BJ (cell line): ENCODE results near the gene IQCC. TPM values are rescaled to one million over a fixed set of nuclear protein-coding genes. Genes with fewer than 3 reads are reported as not detected.

ENCODE experiments used
- CTCF ChIA-PET: fragments of 350-600 bp; formaldehyde crosslinking; extraction: SDS; loops from one replicate; lab custom pipeline; 2021; ENCODE audit warnings: antibody characterized with exemption, inconsistent platforms; lab: Yijun Ruan, JAX
- POLR2A ChIA-PET: fragments of 300-600 bp; sonication (Branson Sonifier 250); formaldehyde crosslinking; extraction: SDS; loops from one replicate; lab custom pipeline; 2021; ENCODE audit warnings: antibody characterized with exemption; lab: Charles Lee
- DNase-seq: peaks from one replicate; pipeline ENCODE4 v3.0.0-alpha.2; 2011; ENCODE audit warnings: low read depth
- H3K27me3 ChIP-seq: 2 replicates; pipeline ENCODE4 v1.6.0; 2011; ENCODE audit warnings: low read length; ENCODE audit not compliant: control insufficient read depth, insufficient read depth
- H3K36me3 ChIP-seq: 2 replicates; pipeline ENCODE4 v1.5.1; 2011; ENCODE audit warnings: low read length; ENCODE audit not compliant: control insufficient read depth, insufficient read depth
- H3K4me3 ChIP-seq: 2 replicates; pipeline ENCODE4 v1.5.1; 2011; ENCODE audit warnings: low read depth, mild to moderate bottlenecking, control low read depth, low read length
- polyA plus RNA-seq: library from polyadenylated mRNA; depleted of rRNA; stranded (reverse); fragments of >200 nt; gene quantifications from 2 replicates; pipeline ENCODE4 v1.2.3, GENCODE V29; 2011
- TF ChIP-seq, protein P1 (sequence below): IDR thresholded peaks from 2 replicates; pipeline ENCODE4 v1.5.1; 2011; ENCODE audit warnings: low read depth, mild to moderate bottlenecking, control low read depth, inconsistent platforms, low read length, moderate library complexity; ENCODE audit not compliant: insufficient read depth

IQCC gene
- polyA plus RNA-seq, 1 experiment = 2.1 TPM

DNA sequence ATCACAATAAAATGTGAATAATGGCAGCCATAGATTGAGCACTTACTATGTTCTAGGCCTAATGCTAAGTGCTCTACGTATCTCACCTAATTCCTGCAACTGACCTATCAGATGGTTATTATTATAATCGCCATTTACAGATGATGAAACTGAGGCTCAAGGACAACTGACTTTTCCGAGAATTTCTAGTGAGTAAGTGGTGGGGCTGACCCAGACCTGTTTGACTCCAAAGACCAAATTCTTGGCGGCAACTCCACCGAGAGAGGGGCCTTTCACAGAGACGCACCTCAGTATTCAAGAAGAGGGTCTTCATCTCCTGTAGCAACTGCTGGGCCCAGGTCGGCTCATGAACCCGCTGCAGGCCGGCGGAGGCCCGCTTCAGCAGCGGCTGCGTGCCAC, 16.1 kb downstream of the IQCC start:
- TF ChIP-seq, protein P1, sequence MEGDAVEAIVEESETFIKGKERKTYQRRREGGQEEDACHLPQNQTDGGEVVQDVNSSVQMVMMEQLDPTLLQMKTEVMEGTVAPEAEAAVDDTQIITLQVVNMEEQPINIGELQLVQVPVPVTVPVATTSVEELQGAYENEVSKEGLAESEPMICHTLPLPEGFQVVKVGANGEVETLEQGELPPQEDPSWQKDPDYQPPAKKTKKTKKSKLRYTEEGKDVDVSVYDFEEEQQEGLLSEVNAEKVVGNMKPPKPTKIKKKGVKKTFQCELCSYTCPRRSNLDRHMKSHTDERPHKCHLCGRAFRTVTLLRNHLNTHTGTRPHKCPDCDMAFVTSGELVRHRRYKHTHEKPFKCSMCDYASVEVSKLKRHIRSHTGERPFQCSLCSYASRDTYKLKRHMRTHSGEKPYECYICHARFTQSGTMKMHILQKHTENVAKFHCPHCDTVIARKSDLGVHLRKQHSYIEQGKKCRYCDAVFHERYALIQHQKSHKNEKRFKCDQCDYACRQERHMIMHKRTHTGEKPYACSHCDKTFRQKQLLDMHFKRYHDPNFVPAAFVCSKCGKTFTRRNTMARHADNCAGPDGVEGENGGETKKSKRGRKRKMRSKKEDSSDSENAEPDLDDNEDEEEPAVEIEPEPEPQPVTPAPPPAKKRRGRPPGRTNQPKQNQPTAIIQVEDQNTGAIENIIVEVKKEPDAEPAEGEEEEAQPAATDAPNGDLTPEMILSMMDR = no peak
- peaks cover 15% of the 10 kb centered on the region for H3K36me3 ChIP-seq

DNA sequence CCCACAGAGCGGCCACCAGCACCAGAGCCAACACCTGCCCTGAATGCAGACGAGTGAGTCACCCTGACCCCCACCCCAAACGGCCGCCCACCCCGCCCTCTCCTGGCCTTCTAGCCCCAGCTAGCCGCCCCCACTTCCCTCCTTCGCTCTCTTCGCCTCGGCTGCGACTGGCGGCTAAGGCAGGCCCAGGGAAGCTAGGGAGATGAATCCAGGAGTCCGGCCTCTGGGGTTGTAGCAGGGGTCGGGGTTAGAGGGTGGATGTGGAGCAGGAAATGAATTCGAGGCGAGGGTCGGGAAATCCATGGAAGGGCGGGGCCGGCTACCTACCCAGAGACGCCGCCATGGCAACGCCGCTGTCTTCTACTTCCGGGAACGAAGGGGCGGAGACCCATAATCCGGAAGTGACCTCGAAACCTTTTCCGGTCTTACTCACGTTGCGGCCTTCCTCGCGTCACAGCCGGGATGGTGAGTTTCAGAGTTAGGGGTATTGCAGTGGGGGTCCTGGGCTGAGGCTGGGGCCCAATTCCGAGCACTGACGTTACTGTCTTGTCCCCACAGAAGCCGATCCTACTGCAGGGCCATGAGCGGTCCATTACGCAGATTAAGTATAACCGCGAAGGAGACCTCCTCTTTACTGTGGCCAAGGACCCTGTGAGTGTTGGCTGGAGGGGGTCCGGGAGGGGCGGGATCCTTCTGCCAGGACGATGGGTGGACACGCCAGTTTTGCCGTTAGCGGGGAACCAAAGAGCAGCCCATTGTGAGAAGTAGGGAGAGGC, 16.7 kb downstream of the IQCC start, which contains the start of the genes EIF3I and TMEM234:
Gene EIF3I (plus strand): TSS at position 428 of the 776 bp plus-strand sequence. CDS start 35 bp downstream, at position 463.
Gene TMEM234 (minus strand): TSS at position 374 of the 776 bp plus-strand sequence. CDS start 31 bp downstream, at position 343.
- Histone ChIP-seq H3K36me3 (peaks cover 13% of the 10 kb centered on the region), H3K27me3 (no peaks in the 10 kb centered on the region), H3K4me3 (peak within 1 kb of the TSS; percentile 67)
- ChIA-PET CTCF (interaction anchor here (1.2 kb wide), 1 partner anchor 26 kb away, joined by 3 read pairs; no protein-coding TSS in a partner anchor), POLR2A (no interaction called here)
- DNase-seq = peak; percentile 48
- TF ChIP-seq, protein P1 = no peak

More for the DNA sequence above, 16.1 kb downstream of the IQCC start:
- DNase-seq = no peak
- ChIA-PET CTCF (interaction anchor here (1.2 kb wide), 1 partner anchor 27 kb away, joined by 3 read pairs; no protein-coding TSS in a partner anchor), POLR2A (no interaction called here)
- H3K4me3 ChIP-seq = peak overlapping the region; percentile 67
- no peaks in the 10 kb centered on the region for H3K27me3 ChIP-seq

DNA sequence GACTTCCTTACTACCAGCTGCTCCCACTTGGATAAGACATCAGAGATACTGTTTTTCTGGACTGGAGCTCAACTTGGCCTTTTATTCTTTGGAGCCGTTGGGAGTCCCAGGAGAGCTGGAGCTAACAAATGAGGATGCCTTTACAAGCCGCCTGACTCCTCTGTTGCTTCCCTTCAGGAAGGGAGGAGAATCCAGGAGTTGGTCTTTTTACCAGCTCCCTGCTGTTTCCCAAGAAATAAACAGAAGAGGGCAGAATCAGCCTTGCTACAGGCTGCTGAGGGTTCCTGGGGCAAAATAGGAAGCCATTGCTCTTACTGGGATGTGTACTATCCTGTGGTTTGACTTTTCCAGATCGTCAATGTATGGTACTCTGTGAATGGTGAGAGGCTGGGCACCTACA, 18.2 kb downstream of the IQCC start:
- DNase-seq = no peak
- TF ChIP-seq, protein P1 = no peak
- no peaks in the 10 kb centered on the region for H3K27me3 ChIP-seq
- ChIA-PET CTCF (no interaction called here), POLR2A (no interaction called here)
- H3K36me3 ChIP-seq = peaks cover 21% of the 10 kb centered on the region
- no peak overlapping the region for H3K4me3 ChIP-seq

DNA sequence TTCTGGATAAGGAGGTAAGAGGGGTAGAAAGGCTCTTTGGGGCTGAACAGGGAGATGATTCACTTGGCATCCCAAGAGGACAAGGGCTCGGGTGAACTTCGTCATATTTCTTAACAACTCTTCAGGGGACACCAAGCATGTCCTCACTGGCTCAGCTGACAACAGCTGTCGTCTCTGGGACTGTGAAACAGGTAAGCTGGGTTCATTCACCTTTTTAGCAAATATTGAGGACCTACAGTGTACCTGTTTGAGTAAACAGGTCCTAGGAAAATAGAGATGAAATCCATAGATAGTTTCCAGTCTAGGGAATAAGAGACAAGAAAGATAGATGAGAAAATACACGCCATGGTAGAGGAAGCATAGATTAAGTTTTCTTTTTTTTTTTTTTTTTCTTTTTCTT, 18.8 kb downstream of the IQCC start:
- POLR2A ChIA-PET = no interaction called here
- H3K27me3 ChIP-seq = no peaks in the 10 kb centered on the region
- TF ChIP-seq, protein P1 = no peak
- H3K36me3 ChIP-seq = peaks cover 25% of the 10 kb centered on the region
- no peak for DNase-seq
- no peak overlapping the region for H3K4me3 ChIP-seq
- CTCF ChIA-PET = no interaction called here

DNA sequence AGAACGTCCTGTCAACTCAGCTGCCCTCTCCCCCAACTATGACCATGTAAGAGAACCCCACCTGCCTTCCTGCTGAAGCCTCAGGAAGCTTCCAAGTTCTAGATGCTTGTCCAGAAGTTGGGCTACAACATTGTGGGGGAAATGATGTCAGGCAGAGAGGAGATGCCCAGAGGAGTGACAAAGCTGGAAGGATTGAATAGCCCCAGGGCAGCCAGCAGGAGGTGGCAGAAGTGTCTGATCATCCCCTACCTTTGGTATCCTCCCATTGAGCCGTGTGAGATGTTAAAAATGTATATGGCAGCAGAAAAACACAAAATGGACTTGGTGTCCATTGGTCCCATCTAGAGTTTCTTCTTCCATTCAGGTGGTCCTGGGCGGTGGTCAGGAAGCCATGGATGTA, 23.3 kb downstream of the IQCC start:
- Histone ChIP-seq H3K27me3 (no peaks in the 10 kb centered on the region), H3K36me3 (peaks cover 30% of the 10 kb centered on the region), H3K4me3 (no peak overlapping the region)
- POLR2A ChIA-PET = no interaction called here
- DNase-seq = no peak
- CTCF ChIA-PET = interaction anchor here (1.4 to 2.9 kb wide), 2 partner anchors 13 kb away, joined by 3 to 11 read pairs; no protein-coding TSS in a partner anchor
- TF ChIP-seq, protein P1 = no peak
